Kidney (tissue), 14 donors: ENCODE results near the gene YIF1A. TPM values are rescaled to one million over a fixed set of nuclear protein-coding genes. Genes with fewer than 3 reads are reported as not detected.

Source experiments
- DNase-seq, 5 donors: peaks; one replicate each; pipeline ENCODE4 v3.0.0-alpha.2; 2013 to 2020
- FAIRE-seq: peaks from 2 replicates; lab custom pipeline; 2012; peaks lifted over from hg19 to GRCh38; lab: Jason Lieb, UNC
- H3K27ac ChIP-seq, 2 donors: one replicate each; pipeline ENCODE4 v1.7.0; 2013; ENCODE audit warnings: low read depth in 2 of 2, low read length in 2 of 2, inconsistent platforms in 1 of 2
- H3K27me3 ChIP-seq: one replicate; pipeline ENCODE4 v1.7.1; 2013; ENCODE audit warnings: low read length, inconsistent platforms; ENCODE audit not compliant: control insufficient read depth, insufficient read depth
- H3K36me3 ChIP-seq, 3 donors: one replicate each; pipeline versions ENCODE4 v1.7.0 to v1.7.1; 2013; ENCODE audit warnings: low read length in 3 of 3, control low read depth in 1 of 3, inconsistent platforms in 1 of 3; ENCODE audit not compliant: insufficient read depth in 3 of 3, control insufficient read depth in 2 of 3
- H3K4me1 ChIP-seq, 3 donors: one replicate each; pipeline versions ENCODE4 v1.7.0 to v1.7.1; 2013; ENCODE audit warnings: low read length in 3 of 3, inconsistent platforms in 1 of 3, low read depth in 1 of 3; ENCODE audit not compliant: control insufficient read depth in 2 of 3, insufficient read depth in 2 of 3
- H3K4me3 ChIP-seq, 3 donors: one replicate each; pipeline versions ENCODE4 v1.7.0 to v1.8.1; 2013; ENCODE audit warnings: low read length in 3 of 3, control low read depth in 1 of 3, inconsistent platforms in 1 of 3
- H3K9ac ChIP-seq, 3 donors: one replicate each; pipeline versions ENCODE4 v1.7.0 to v1.7.1; 2013; ENCODE audit warnings: low read length in 3 of 3, control low read depth in 1 of 3, inconsistent platforms in 1 of 3
- H3K9me3 ChIP-seq, 3 donors: one replicate each; pipeline versions ENCODE4 v1.7.0 to v1.7.1; 2013; ENCODE audit warnings: low read length in 3 of 3, control low read depth in 1 of 3, inconsistent platforms in 1 of 3; ENCODE audit not compliant: control insufficient read depth in 2 of 3, insufficient read depth in 1 of 3
- CTCF ChIP-seq: IDR thresholded peaks from 3 replicates; pipeline ENCODE4 v1.5.1; 2012; ENCODE audit warnings: mild to moderate bottlenecking, moderate library complexity, borderline replicate concordance; ENCODE audit not compliant: insufficient read depth; ENCODE audit errors: extremely low read depth
- intact Hi-C: fragments of 100-400 bp; cut with DNase I; formaldehyde crosslinking; loops from one replicate; pipeline ENCODE4 v1.11.1; 2022
- polyA plus RNA-seq: library from polyadenylated mRNA; stranded (reverse); fragments of 350-450 nt; fragmentation: Illumina TruSeq; extraction: RNeasy Lipid Tissue Mini Kit (QIAGEN cat#74804); gene quantifications from one replicate; pipeline ENCODE4 v1.2.3, GENCODE V29; 2014; ENCODE audit warnings: low read depth, low replicate concordance; ENCODE audit not compliant: insufficient read depth
- total RNA-seq: library from RNA; stranded (reverse); fragmentation: NEBNext Ultra II Directional; extraction: Animal tissue kit (Norgen Biotek cat#: 25700); gene quantifications from one replicate; pipeline ENCODE4 v1.2.1, GENCODE V29; 2021
- donor health status: control.
- donor health status: control.
- donor health status: control.
- donor health status: control.
- donor health status: control.
- donor health status: DM: yes; HTN: yes; CAD: no.
- donor health status: Normal renal cell carcinoma (clear cell type).

Gene YIF1A
- total and polyA plus RNA-seq, 2 donors from 2014 or later, result 92.1 to 115 TPM

GRCh38 chr11:66267379-66268243, 21.3 kb downstream of the YIF1A start:
- peak; percentile 92 to 98 (median 96) for DNase-seq
- Histone ChIP-seq H3K4me1 (peaks cover 0 to 13% (median 6%) of the 10 kb centered on the region in 3 donors), H3K36me3 (peaks cover 6 to 9% (median 9%) of the 10 kb centered on the region in 3 donors), H3K27me3 (no peaks in the 10 kb centered on the region), H3K4me3 (peak overlapping the region; percentile 69 to 92 (median 85)), H3K9me3 (no peaks in the 10 kb centered on the region), H3K27ac (peak overlapping the region; percentile 98 to 99), H3K9ac (peak overlapping the region; percentile 42 to 97 (median 68))
- intact Hi-C loops, result no loop called here
- FAIRE-seq, result no peak
- TF ChIP-seq CTCF, result no peak

GRCh38 chr11:66267039-66267378, 21.9 kb downstream of the YIF1A start:
- no peak for FAIRE-seq

GRCh38 chr11:66266378-66267038, 22.4 kb downstream of the YIF1A start:
- intact Hi-C loops, result no loop called here
- Histone ChIP-seq H3K9me3 (no peaks in the 10 kb centered on the region), H3K4me3 (peak overlapping the region in 1 of 3 donors; percentile 92), H3K4me1 (peaks cover 0 to 13% (median 6%) of the 10 kb centered on the region in 3 donors), H3K27ac (peak overlapping the region in 1 of 2 donors; percentile 32), H3K36me3 (peaks cover 0 to 7% (median 2%) of the 10 kb centered on the region in 3 donors), H3K9ac (peak overlapping the region in 1 of 3 donors; percentile 51), H3K27me3 (no peaks in the 10 kb centered on the region)
- DNase-seq (peak in 2 of 5 donors; percentile 81 to 88), FAIRE-seq (no peak)
- TF ChIP-seq CTCF, result no peak

More at GRCh38 chr11:66267039-66267378, 21.9 kb downstream of the YIF1A start:
- intact Hi-C loops, result no loop called here
- DNase-seq, result no peak
- no peaks in the 10 kb centered on the region for H3K9me3 ChIP-seq
- peak overlapping the region; percentile 32 to 99 for H3K27ac ChIP-seq
- H3K36me3 ChIP-seq, result peaks cover 2 to 9% (median 3%) of the 10 kb centered on the region in 3 donors
- H3K9ac ChIP-seq, result peak overlapping the region; percentile 17 to 51 (median 18)
- TF ChIP-seq CTCF, result no peak
- H3K4me3 ChIP-seq, result peak overlapping the region; percentile 60 to 92 (median 65)
- no peaks in the 10 kb centered on the region for H3K27me3 ChIP-seq
- H3K4me1 ChIP-seq, result peaks cover 0 to 13% (median 6%) of the 10 kb centered on the region in 3 donors
